Smooth muscle cell of the coronary artery (primary cell): ENCODE results near the gene MRPS15. TPM values are rescaled to one million over a fixed set of nuclear protein-coding genes. Genes with fewer than 3 reads are reported as not detected.

Experiments
- total RNA-seq: library from RNA; depleted of rRNA; stranded (reverse); fragments of >200 nt; gene quantifications from 2 replicates; pipeline ENCODE4 v1.2.3, GENCODE V29; 2014; ENCODE audit warnings: low replicate concordance

Gene MRPS15
- 15.7 and 61.9 TPM in 2 replicates for total RNA-seq

GRCh38 chr1:36463803-36464604, at the start of gene MRPS15:
TSS of gene MRPS15 (minus strand) at chr1:36464384. CDS start at chr1:36464275, 109 bp downstream.

GRCh38 chr1:36482724-36483388, 18.7 kb upstream of the MRPS15 start, which contains the start of gene CSF3R:
TSS of gene CSF3R (minus strand) at chr1:36482913. CDS start at chr1:36479496, 3,417 bp downstream.

GRCh38 chr1:36450270-36450918, 13.8 kb downstream of the MRPS15 start, which contains the start of gene OSCP1:
TSS of gene OSCP1 (minus strand) at chr1:36450451. CDS start at chr1:36450369, 82 bp downstream.

Other genes starting within 250 kb of the MRPS15 start
- 33.2 and 82.2 TPM in 2 replicates for gene THRAP3, start 239.9 kb downstream of the MRPS15 start, total RNA-seq
- 2.7 and 3.2 TPM in 2 replicates for gene SH3D21, start 158.0 kb downstream of the MRPS15 start, total RNA-seq
- gene EVA1B, start 140.7 kb downstream of the MRPS15 start, total RNA-seq = 58.5 and 143 TPM in 2 replicates
- 9.8 and 26.4 TPM in 2 replicates for gene STK40, start 78.5 kb downstream of the MRPS15 start, total RNA-seq
- 10.5 and 12.5 TPM in 2 replicates for gene LSM10, start 66.5 kb downstream of the MRPS15 start, total RNA-seq
- 9.0 and 10.5 TPM in 2 replicates for gene OSCP1, start 13.9 kb downstream of the MRPS15 start, total RNA-seq
- gene CSF3R, start 18.5 kb upstream of the MRPS15 start, total RNA-seq = not detected in 2 replicates